Mesothelial cell of epicardium (in vitro differentiated cells): ENCODE data around the gene PIN1. TPM values are rescaled to one million over a fixed set of nuclear protein-coding genes. Genes with fewer than 3 reads are reported as not detected.
"Not testable (repeated sequence)": the region's sequence is repeated elsewhere in the genome, so short reads cannot be mapped to it uniquely, and the experiment has no call there.

ENCODE experiments used
- DNase-seq, 2 experiments: peaks; one replicate each; pipeline ENCODE4 v3.0.0; 2021; ENCODE audit warnings: low spot score in 2 of 2; ENCODE audit not compliant: unreplicated experiment in 2 of 2
- H3K27ac Mint-ChIP-seq: 2 replicates; pipeline ENCODE4 v1.8.0; 2021; ENCODE audit warnings: mixed read lengths
- H3K27me3 Mint-ChIP-seq: 2 replicates; pipeline ENCODE4 v1.8.0; 2021; ENCODE audit warnings: low read depth, mixed read lengths
- H3K36me3 Mint-ChIP-seq: 2 replicates; pipeline ENCODE4 v1.8.0; 2021; ENCODE audit warnings: mixed read lengths
- H3K4me1 Mint-ChIP-seq: 2 replicates; pipeline ENCODE4 v1.8.0; 2021; ENCODE audit warnings: mixed read lengths
- H3K4me3 Mint-ChIP-seq: 2 replicates; pipeline ENCODE4 v1.8.0; 2021; ENCODE audit warnings: mild to moderate bottlenecking, moderate library complexity, mixed read lengths
- H3K9me3 Mint-ChIP-seq: 2 replicates; pipeline ENCODE4 v1.8.0; 2021; ENCODE audit warnings: mixed read lengths
- CTCF ChIP-seq: fragments of 200-600 bp; sonication (generic); IDR thresholded peaks from one replicate; pipeline ENCODE4 v1.5.0; 2021; ENCODE audit warnings: antibody characterized with exemption; ENCODE audit not compliant: unreplicated experiment
- total RNA-seq: library from RNA; stranded (reverse); gene quantifications from 3 replicates; pipeline ENCODE4 v1.2.1, GENCODE V29; 2021

Gene PIN1
- total RNA-seq, 1 donor from 2014 or later = 61.1 TPM

DNA sequence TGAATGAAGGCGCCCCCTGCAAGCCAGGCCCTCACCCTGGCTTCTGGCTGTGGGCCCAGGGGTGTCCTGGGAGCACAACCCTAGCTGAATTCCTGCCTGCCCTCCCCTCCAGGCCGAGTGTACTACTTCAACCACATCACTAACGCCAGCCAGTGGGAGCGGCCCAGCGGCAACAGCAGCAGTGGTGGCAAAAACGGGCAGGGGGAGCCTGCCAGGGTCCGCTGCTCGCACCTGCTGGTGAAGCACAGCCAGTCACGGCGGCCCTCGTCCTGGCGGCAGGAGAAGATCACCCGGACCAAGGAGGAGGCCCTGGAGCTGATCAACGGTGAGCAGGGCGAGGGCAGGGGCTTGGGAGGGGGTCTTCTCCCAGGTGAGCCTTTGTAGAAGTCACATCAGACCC lies 3.2 kb downstream of the PIN1 start:
- DNase-seq = no peak
- TF ChIP-seq CTCF = no peak
- Mint-ChIP-seq H3K9me3 (no peaks in the 10 kb centered on the region), H3K4me1 (peaks cover 16% of the 10 kb centered on the region), H3K4me3 (no peak overlapping the region), H3K27me3 (no peaks in the 10 kb centered on the region), H3K36me3 (peaks cover 29% of the 10 kb centered on the region), H3K27ac (no peak overlapping the region)

- Mint-ChIP-seq H3K9me3 (no peaks in the 10 kb centered on the region), H3K4me1 (peaks cover 16% of the 10 kb centered on the region), H3K36me3 (peaks cover 34% of the 10 kb centered on the region), H3K27me3 (no peaks in the 10 kb centered on the region), H3K27ac (peak overlapping the region; percentile 22), H3K4me3 (no peak overlapping the region)
- no peak for DNase-seq
- no peak for TF ChIP-seq CTCF
Measured at GRCh38 chr19:9839415-9839814, 4.3 kb downstream of the PIN1 start.

- Mint-ChIP-seq H3K4me3 (no peak overlapping the region), H3K36me3 (peaks cover 38% of the 10 kb centered on the region), H3K27ac (no peak overlapping the region), H3K9me3 (no peaks in the 10 kb centered on the region), H3K4me1 (peaks cover 5% of the 10 kb centered on the region), H3K27me3 (no peaks in the 10 kb centered on the region)
- no peak for TF ChIP-seq CTCF
- no peak for DNase-seq
Measured at GRCh38 chr19:9842834-9843625, 7.9 kb downstream of the PIN1 start.

- H3K4me1 Mint-ChIP-seq, H3K27ac Mint-ChIP-seq, H3K4me3 Mint-ChIP-seq, H3K9me3 Mint-ChIP-seq, H3K27me3 Mint-ChIP-seq, DNase-seq: not testable (repeated sequence)
- H3K36me3 Mint-ChIP-seq = peaks cover 35% of the 10 kb centered on the region
Measured at GRCh38 chr19:9843626-9844273, 8.6 kb downstream of the PIN1 start.

DNA sequence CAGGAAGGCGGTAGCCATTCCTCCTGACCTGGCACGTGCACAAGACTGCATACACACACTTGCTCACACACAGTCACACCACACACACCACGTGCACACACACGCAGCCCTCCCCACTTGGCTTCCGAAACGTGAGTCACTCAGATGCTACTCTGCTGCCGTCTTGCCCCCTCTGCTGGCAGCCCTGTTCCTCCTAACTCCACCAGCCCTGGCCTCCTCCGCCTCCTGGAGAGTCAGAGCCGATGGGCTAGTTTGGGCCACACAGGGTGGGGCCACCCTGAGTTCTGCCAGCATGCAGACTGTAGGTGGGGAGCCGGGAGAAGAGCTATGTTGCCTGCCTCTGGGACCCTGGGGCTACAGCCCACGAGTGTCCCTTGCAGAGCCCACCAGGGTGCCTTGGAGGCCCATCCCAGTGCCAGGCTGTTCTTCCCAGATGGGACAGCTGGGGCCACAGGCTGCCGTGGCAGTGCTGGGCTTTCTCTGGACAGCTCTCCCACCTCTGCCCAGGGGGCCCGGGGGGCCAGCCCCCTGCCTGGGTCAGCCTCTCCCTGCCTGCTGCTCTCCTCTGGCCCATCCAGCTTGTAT lies 12.1 kb downstream of the PIN1 start:
- Mint-ChIP-seq H3K9me3 (no peaks in the 10 kb centered on the region), H3K36me3 (peaks cover 22% of the 10 kb centered on the region), H3K27me3 (no peaks in the 10 kb centered on the region), H3K27ac (no peak overlapping the region), H3K4me1 (peaks cover 5% of the 10 kb centered on the region), H3K4me3 (no peak overlapping the region)
- TF ChIP-seq CTCF = no peak
- DNase-seq = no peak

DNA sequence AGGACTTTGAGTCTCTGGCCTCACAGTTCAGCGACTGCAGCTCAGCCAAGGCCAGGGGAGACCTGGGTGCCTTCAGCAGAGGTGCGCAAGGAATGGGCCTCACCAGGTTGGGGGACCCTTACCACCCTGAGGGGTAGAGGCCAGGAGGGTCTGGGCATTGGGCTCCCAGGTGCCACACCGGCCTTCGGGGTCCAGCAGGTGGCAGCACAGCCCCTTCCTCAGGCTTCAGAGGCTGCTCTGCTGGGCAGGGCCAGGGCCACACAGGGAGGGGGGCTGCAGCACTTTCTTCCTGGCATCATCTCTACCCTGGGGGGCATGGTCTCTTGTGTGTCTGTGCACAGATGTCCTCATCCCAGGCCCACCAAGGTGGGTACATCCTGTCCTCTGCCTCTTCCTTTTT lies 12.9 kb downstream of the PIN1 start:
- TF ChIP-seq CTCF = no peak
- H3K9me3 Mint-ChIP-seq = no peaks in the 10 kb centered on the region
- peaks cover 5% of the 10 kb centered on the region for H3K4me1 Mint-ChIP-seq
- H3K4me3 Mint-ChIP-seq = no peak overlapping the region
- peaks cover 15% of the 10 kb centered on the region for H3K36me3 Mint-ChIP-seq
- DNase-seq = no peak
- no peaks in the 10 kb centered on the region for H3K27me3 Mint-ChIP-seq
- no peak overlapping the region for H3K27ac Mint-ChIP-seq
